GM12875 (cell line): ENCODE results near the gene SMIM24.
"Not testable (repeated sequence)": the region's sequence is repeated elsewhere in the genome, so short reads cannot be mapped to it uniquely, and the experiment has no call there.

Experiments used
- H3K4me3 ChIP-seq: one replicate; pipeline ENCODE4 v1.5.1; 2011; ENCODE audit warnings: low read depth, low read length, control low read depth
- CTCF ChIP-seq: IDR thresholded peaks from 2 replicates; pipeline ENCODE4 v1.5.1; 2011; ENCODE audit warnings: low read depth, mild to moderate bottlenecking, control low read depth, inconsistent platforms, low read length, moderate library complexity, borderline replicate concordance; ENCODE audit not compliant: insufficient read depth

SMIM24 gene

GRCh38 chr19:3513229-3514140 is 33.2 kb upstream of the SMIM24 start:
- H3K4me3 ChIP-seq: no peak overlapping the region
- no peak for TF ChIP-seq CTCF

DNA sequence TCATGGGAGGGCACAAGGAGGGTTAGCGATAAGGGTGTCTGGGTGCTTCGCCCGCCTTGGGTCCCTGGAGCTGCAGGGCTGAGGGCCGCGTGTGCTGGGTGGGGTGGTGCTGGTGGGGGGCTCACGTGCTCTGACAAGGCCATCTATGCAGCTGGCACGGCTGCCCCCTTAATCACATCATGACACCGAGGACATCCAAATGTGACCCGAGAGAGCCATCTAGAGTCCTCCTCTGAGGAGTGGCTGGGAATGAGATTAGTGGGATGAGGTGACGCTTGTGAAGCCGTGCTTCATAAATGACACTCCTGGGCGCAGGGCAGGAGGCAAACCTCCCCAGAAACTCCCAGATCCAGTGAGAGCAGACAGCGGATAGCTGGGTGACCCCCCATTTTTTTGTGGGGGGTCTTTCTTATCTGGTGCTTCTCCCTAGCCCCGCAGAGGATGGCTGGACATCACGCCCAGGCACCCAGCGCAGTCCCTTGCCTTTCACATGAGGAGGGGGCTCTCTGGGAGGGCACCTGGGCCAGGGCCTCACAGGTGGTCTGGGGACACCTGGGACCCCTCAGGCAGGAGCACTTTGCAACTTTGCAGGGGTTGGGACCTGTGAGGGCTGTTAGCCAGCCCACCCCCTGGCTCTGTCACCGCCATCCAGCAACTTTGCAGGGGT is 32.4 kb upstream of the SMIM24 start:
- no peak for TF ChIP-seq CTCF
- no peak overlapping the region for H3K4me3 ChIP-seq

DNA sequence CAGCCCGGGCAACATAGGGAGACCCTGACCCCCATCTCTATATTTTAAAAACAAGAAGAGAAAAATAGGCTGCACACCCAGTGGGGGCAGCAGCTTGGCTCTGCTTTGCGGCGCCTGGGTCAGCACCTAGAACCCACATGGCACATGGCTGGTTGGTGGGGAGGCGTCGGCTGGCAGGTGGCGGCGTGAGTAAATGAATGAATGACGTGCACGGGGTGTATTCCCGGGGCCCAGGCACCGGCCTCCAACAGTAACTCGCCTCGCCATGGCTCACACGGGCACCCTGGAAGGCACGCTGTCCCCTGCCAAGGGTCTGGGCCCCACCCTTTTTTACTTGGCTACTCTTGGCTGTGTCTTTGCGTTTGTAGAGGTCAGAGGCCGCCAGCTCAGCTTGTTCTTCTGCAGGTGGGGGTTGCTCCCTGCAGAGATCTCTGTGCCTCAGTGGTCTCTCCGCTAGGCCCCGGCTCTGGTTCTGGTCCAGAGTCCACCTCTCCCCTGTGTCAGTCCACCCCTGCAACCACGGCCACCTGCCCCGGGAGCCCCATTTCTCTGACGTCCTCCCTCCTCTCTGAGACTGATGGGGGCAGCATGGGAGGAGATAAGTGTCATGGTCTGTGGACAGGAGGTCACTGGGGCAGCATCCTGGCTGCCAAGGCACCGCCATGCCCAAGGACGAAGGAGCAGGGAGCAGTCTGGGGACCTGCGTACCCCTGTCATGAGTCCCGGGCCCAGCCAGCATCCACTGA is 31.4 kb upstream of the SMIM24 start:
- no peak overlapping the region for H3K4me3 ChIP-seq
- no peak for TF ChIP-seq CTCF

DNA sequence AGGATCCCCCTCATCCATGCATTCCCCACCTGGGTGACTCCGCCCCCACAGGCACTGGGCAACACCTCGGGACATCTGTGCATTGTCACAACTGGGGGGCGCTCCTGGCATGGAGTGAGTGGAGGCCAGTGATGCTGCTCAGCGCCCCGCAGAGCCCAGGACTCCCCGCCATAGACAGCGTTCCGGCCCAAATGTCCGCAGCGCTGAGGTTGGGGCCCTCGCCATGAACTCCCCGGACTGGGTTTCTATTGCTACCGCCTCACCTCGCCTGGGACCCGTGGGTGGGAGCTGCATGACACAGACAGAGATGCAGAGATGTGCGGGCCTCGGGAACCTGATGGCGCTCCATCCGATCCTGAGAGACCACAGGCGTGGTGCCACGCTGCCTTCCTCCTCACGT is 30.4 kb upstream of the SMIM24 start:
- no peak for TF ChIP-seq CTCF
- H3K4me3 ChIP-seq: no peak overlapping the region

GRCh38 chr19:3509566-3509989 is 29.3 kb upstream of the SMIM24 start:
- no peak for TF ChIP-seq CTCF
- no peak overlapping the region for H3K4me3 ChIP-seq

DNA sequence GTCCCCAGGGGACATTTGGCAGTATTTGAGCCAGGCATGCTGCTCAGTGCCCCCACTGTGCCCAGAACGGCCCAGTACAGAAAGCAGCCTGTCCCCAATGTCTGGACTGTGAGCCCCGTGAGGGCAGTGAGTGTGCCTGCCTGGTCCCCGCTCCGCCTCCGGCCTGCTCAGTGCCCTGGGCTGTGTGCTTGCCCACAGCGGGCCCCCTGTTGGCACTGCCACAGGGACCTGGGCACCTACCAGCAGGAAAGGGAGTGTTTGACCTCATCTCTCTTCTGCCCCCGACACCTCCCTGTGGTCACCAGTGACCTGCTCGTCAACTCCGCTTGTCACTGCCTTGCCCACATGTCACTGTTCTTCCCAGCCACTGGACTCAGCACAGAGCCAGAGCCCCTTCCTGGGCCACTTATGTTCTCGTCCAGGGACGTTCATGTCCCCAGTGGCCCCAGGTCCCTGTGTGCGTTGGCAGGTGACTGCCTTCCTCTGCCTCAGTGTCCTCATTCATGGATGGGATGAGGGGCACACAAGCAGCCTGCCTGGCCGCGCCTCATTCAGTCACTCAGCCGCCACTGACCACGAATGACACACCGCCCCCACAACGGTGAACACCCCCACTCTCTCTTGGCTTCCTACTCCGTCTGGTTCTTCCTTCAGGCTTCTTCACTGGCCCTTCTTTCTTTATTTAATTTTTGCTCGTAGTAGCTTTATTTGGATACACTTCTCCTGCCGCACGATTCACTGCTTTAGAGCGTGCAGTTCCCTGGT is 28.6 kb upstream of the SMIM24 start:
- no peak overlapping the region for H3K4me3 ChIP-seq
- no peak for TF ChIP-seq CTCF

GRCh38 chr19:3508121-3508661 is 27.9 kb upstream of the SMIM24 start:
- not testable (repeated sequence) for H3K4me3 ChIP-seq
